GM12878 (cell line): ENCODE measurements around the gene OR2B2. TPM values are rescaled to one million over a fixed set of nuclear protein-coding genes. Genes with fewer than 3 reads are reported as not detected.

Source experiments
- ATAC-seq: fragments of 200-7000 bp; cut with Tn5 transposase; 3 replicates; pipeline ENCODE4 v1.9.1; 2020; ENCODE audit warnings: mild to moderate bottlenecking, moderate library complexity
- BruUV-seq: library from RNA; stranded (reverse); fragments of 400-500 nt; replicated peaks from 2 replicates; lab custom pipeline; 2021; lab: Mats Ljungman, UMichigan
- CTCF ChIA-PET: fragments of 300-600 bp; sonication (Branson Sonifier 250); formaldehyde crosslinking; extraction: SDS; loops from one replicate; lab custom pipeline; 2021; ENCODE audit warnings: inconsistent platforms; lab: Yijun Ruan, JAX
- POLR2A ChIA-PET: fragments of 350-600 bp; formaldehyde crosslinking; extraction: SDS; loops from one replicate; lab custom pipeline; 2021; ENCODE audit warnings: inconsistent platforms; lab: Charles Lee
- RAD21 ChIA-PET: fragments of 300-600 bp; sonication (Branson Sonifier 250); formaldehyde crosslinking; loops from one replicate; lab custom pipeline; 2023; ENCODE audit warnings: antibody characterized with exemption; ENCODE audit not compliant: unreplicated experiment; lab: Charles Lee
- SMC1A ChIA-PET: fragments of 300-600 bp; sonication (Branson Sonifier 250); formaldehyde crosslinking; loops from one replicate; lab custom pipeline; 2023; ENCODE audit not compliant: unreplicated experiment, uncharacterized antibody; lab: Charles Lee
- DNase-seq: peaks from one replicate; pipeline ENCODE4 v3.0.0-alpha.2; 2011; ENCODE audit warnings: low read depth, low spot score
- FAIRE-seq: peaks from 3 replicates; lab custom pipeline; 2011; peaks lifted over from hg19 to GRCh38; lab: Jason Lieb, UNC
- H2AFZ ChIP-seq: 2 replicates; pipeline ENCODE4 v1.6.0; 2011; ENCODE audit warnings: low read depth, low read length, control low read depth; ENCODE audit not compliant: control insufficient read depth
- H3K27ac ChIP-seq: 2 replicates; pipeline ENCODE4 v1.5.1; 2011; ENCODE audit warnings: control low read depth; ENCODE audit not compliant: control insufficient read depth, insufficient read depth
- H3K27me3 ChIP-seq, 2 experiments: replicated peaks in 1 of 2; 2 replicates each; pipeline versions ENCODE4 v1.6.0 to v1.6.1; 2011; ENCODE audit warnings: low read length in 1 of 2; ENCODE audit not compliant: control insufficient read depth in 2 of 2, insufficient read depth in 2 of 2
- H3K36me3 ChIP-seq, 2 experiments: 2 replicates each; pipeline ENCODE4 v1.5.1; 2011; ENCODE audit warnings: low read length in 1 of 2; ENCODE audit not compliant: control insufficient read depth in 2 of 2, insufficient read depth in 2 of 2
- H3K4me1 ChIP-seq: 2 replicates; pipeline ENCODE4 v1.6.1; 2011; ENCODE audit warnings: mild to moderate bottlenecking, low read length, moderate library complexity, mixed read lengths; ENCODE audit not compliant: control insufficient read depth, insufficient read depth
- H3K4me2 ChIP-seq: 2 replicates; pipeline ENCODE4 v1.6.0; 2011; ENCODE audit warnings: control low read depth; ENCODE audit not compliant: control insufficient read depth, insufficient read depth
- H3K4me3 ChIP-seq: fragments of 200-600 bp; sonication (generic); 2 replicates; pipeline ENCODE4 v1.5.1; 2016
- H3K79me2 ChIP-seq: 2 replicates; pipeline ENCODE4 v1.6.0; 2011; ENCODE audit warnings: low read length; ENCODE audit not compliant: control insufficient read depth, insufficient read depth
- H3K9ac ChIP-seq: 2 replicates; pipeline ENCODE4 v1.8.0; 2011; ENCODE audit warnings: low read length, control low read depth, mixed read lengths; ENCODE audit not compliant: control insufficient read depth, insufficient read depth
- H3K9me3 ChIP-seq: replicated peaks from 3 replicates; pipeline ENCODE4 v1.5.1; 2011; ENCODE audit warnings: mild to moderate bottlenecking, low read length; ENCODE audit not compliant: control insufficient read depth, insufficient read depth
- H4K20me1 ChIP-seq: 2 replicates; pipeline ENCODE4 v1.6.0; 2011; ENCODE audit not compliant: control insufficient read depth, insufficient read depth
- ASH2L ChIP-seq: fragments of 300-600, 200-600 bp; sonication (generic); IDR thresholded peaks from 2 replicates; pipeline ENCODE4 v1.6.1; 2017; ENCODE audit warnings: low read depth, mild to moderate bottlenecking, borderline replicate concordance
- CHD2 ChIP-seq: IDR thresholded peaks from 2 replicates; pipeline ENCODE4 v1.6.1; 2011; ENCODE audit warnings: low read depth, low read length, improper control_type of control experiment, borderline replicate concordance
- EZH2 ChIP-seq: IDR thresholded peaks from 2 replicates; pipeline ENCODE4 v1.6.1; 2012; ENCODE audit warnings: low read depth, mild to moderate bottlenecking, control low read depth, inconsistent platforms, low read length, borderline replicate concordance; ENCODE audit not compliant: control insufficient read depth
- FOS ChIP-seq: IDR thresholded peaks from 3 replicates; pipeline ENCODE4 v1.6.1; 2011; ENCODE audit warnings: borderline replicate concordance; ENCODE audit not compliant: insufficient read length; ENCODE audit errors: extremely low read depth
- HSF1 ChIP-seq: fragments of 150-350 bp; IDR thresholded peaks from 2 replicates; pipeline ENCODE4 v1.6.1; 2014; ENCODE audit warnings: mild to moderate bottlenecking, low read depth, low read length
- JUNB ChIP-seq: IDR thresholded peaks from 2 replicates; pipeline ENCODE4 v1.6.1; 2016; ENCODE audit warnings: antibody characterized with exemption, mild to moderate bottlenecking
- JUND ChIP-seq: IDR thresholded peaks from 2 replicates; pipeline ENCODE4 v1.6.1; 2012; ENCODE audit warnings: low read depth, mild to moderate bottlenecking, low read length, improper control_type of control experiment, moderate library complexity
- MEF2B ChIP-seq: fragments of 450-650 bp; IDR thresholded peaks from 2 replicates; pipeline ENCODE4 v1.6.1; 2018; ENCODE audit warnings: mild to moderate bottlenecking, moderate library complexity; ENCODE audit not compliant: partially characterized antibody, poor library complexity, severe bottlenecking
- MXI1 ChIP-seq: fragments of 150-350 bp; IDR thresholded peaks from 2 replicates; pipeline ENCODE4 v1.6.1; 2011; ENCODE audit warnings: low read depth, mild to moderate bottlenecking, inconsistent platforms, low read length, improper control_type of control experiment
- NFIC ChIP-seq: IDR thresholded peaks from 2 replicates; pipeline ENCODE4 v1.6.1; 2012; ENCODE audit warnings: low read depth, mild to moderate bottlenecking, inconsistent platforms, low read length, moderate library complexity
- NFXL1 ChIP-seq: fragments of 450-650 bp; IDR thresholded peaks from 2 replicates; pipeline ENCODE4 v1.6.1; 2017; ENCODE audit warnings: antibody characterized with exemption, mild to moderate bottlenecking, borderline replicate concordance
- NRF1 ChIP-seq: conservative IDR thresholded peaks from 2 replicates; pipeline ENCODE4 v1.6.1; 2011; ENCODE audit warnings: mild to moderate bottlenecking, low read depth, low read length, improper control_type of control experiment
- RAD21 ChIP-seq: IDR thresholded peaks from 2 replicates; pipeline ENCODE4 v1.6.1; 2011; ENCODE audit warnings: mild to moderate bottlenecking, low read depth, low read length, moderate library complexity; ENCODE audit not compliant: insufficient read depth
- RAD51 ChIP-seq: fragments of 450-650 bp; IDR thresholded peaks from 2 replicates; pipeline ENCODE4 v1.6.1; 2016; ENCODE audit warnings: moderate library complexity, mild to moderate bottlenecking, inconsistent platforms
- STAT1 ChIP-seq: fragments of 450-650 bp; conservative IDR thresholded peaks from 2 replicates; pipeline ENCODE4 v1.6.1; 2014; ENCODE audit warnings: antibody characterized with exemption, mild to moderate bottlenecking
- USF2 ChIP-seq: IDR thresholded peaks from 2 replicates; pipeline ENCODE4 v1.6.1; 2011; ENCODE audit warnings: low read depth, low read length, improper control_type of control experiment, borderline replicate concordance
- ZNF217 ChIP-seq: fragments of 450-650 bp; IDR thresholded peaks from 2 replicates; pipeline ENCODE4 v1.6.1; 2017; ENCODE audit warnings: antibody characterized with exemption, mild to moderate bottlenecking
- WGBS: methylation state at CpG from one replicate; pipeline ENCODE4 v1.1.6; 2016; ENCODE audit warnings: low lambda C conversion rate; ENCODE audit not compliant: insufficient replicate concordance, insufficient coverage; ENCODE audit errors: missing lambda C conversion rate; 5-methylcytosine and 5-hydroxymethylcytosine counted together
- in situ Hi-C: fragments of 300-500 bp; cut with MboI; formaldehyde crosslinking; loops from 9 replicates; pipeline ENCODE4 v1.14.3; 2018; ENCODE audit warnings: mixed read lengths
- intact Hi-C: fragments of 100-400 bp; cut with micrococcal nuclease; formaldehyde crosslinking; loops from one replicate; pipeline ENCODE4 v1.14.2; 2022; ENCODE audit not compliant: unreplicated experiment
- polyA plus RNA-seq, 11 experiments: library from polyadenylated mRNA; depleted of rRNA in 4 of 11; unstranded in 6 of 11; stranded (reverse) in 5 of 11; fragments of >200 nt; fragmentation: Nextera tagmentation in 4 of 11; fragmentation: Illumina TruSeq in 1 of 11; extraction: Ambion mirVana in 4 of 11; extraction: Trizol in 1 of 11; gene quantifications; 1 replicate in 1 of 11; 2 replicates in 10 of 11; pipeline versions ENCODE4 v1.2.1 to v1.2.3, GENCODE V29; 2011 to 2016; ENCODE audit warnings: inconsistent platforms in 2 of 11, missing spikeins in 2 of 11, low read depth in 1 of 11
- total RNA-seq, 4 experiments: library from RNA; depleted of rRNA in 3 of 4; stranded (reverse); fragments of >200 nt in 3 of 4; fragmentation: Illumina TruSeq in 1 of 4; extraction: Trizol in 1 of 4; gene quantifications; 2 replicates each; pipeline versions ENCODE4 v1.2.1 to v1.2.3, GENCODE V29; 2013 to 2021
- TF ChIP-seq, protein P1 (sequence below): fragments of 450-650 bp; IDR thresholded peaks from 2 replicates; pipeline ENCODE4 v1.6.1; 2017; ENCODE audit warnings: low read depth, mild to moderate bottlenecking, moderate library complexity

The OR2B2 gene
- total and polyA plus RNA-seq, 10 of the 15 experiments (the other 5 are each of a cell fraction or from before 2014, with no cell fraction given): not detected

GRCh38 chr6:27957516-27957915 lies 45.3 kb upstream of the OR2B2 start:
- no peaks in the 10 kb centered on the region; a peak in 1 of 4 replicates for H3K36me3 ChIP-seq
- no peaks in the 10 kb centered on the region for H3K27me3 ChIP-seq
- RAD21 ChIA-PET: no interaction called here
- H4K20me1 ChIP-seq: no peaks in the 10 kb centered on the region
- CTCF ChIA-PET: interaction anchor here (1.0 kb wide), 1 partner anchor 26 kb away, joined by 3 read pairs; no protein-coding TSS in a partner anchor
- in situ Hi-C loops: no loop called here
- no peaks in the 10 kb centered on the region for H3K4me1 ChIP-seq
- no peak overlapping the region for H3K27ac ChIP-seq
- WGBS: 31% methylated on average over 4 of the region's 4 CpGs
- BruUV-seq: no TSS peak
- no peak overlapping the region for H3K4me3 ChIP-seq
- H2AFZ ChIP-seq: no peak overlapping the region
- FAIRE-seq: peak; percentile 38
- ATAC-seq: peak; percentile 46
- no peak for DNase-seq
- TF ChIP-seq JUNB (no peak), MEF2B (no peak), EZH2 (no peak), MXI1 (no peak), NFXL1 (no peak), HSF1 (no peak), STAT1 (no peak), NFIC (no peak), JUND (no peak), ASH2L (no peak), USF2 (no peak), RAD21 (no peak), CHD2 (no peak), NRF1 (no peak), ZNF217 (no peak), RAD51 (no peak), FOS (no peak)
- TF ChIP-seq, protein P1, sequence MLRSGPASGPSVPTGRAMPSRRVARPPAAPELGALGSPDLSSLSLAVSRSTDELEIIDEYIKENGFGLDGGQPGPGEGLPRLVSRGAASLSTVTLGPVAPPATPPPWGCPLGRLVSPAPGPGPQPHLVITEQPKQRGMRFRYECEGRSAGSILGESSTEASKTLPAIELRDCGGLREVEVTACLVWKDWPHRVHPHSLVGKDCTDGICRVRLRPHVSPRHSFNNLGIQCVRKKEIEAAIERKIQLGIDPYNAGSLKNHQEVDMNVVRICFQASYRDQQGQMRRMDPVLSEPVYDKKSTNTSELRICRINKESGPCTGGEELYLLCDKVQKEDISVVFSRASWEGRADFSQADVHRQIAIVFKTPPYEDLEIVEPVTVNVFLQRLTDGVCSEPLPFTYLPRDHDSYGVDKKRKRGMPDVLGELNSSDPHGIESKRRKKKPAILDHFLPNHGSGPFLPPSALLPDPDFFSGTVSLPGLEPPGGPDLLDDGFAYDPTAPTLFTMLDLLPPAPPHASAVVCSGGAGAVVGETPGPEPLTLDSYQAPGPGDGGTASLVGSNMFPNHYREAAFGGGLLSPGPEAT: no peak
- H3K9ac ChIP-seq: no peak overlapping the region
- no peak overlapping the region for H3K4me2 ChIP-seq
- no peaks in the 10 kb centered on the region for H3K79me2 ChIP-seq
- SMC1A ChIA-PET: interaction anchor here (0.6 to 2.0 kb wide), 6 partner anchors 9 to 116 kb away, joined by 3 to 7 read pairs (median 4); no protein-coding TSS in a partner anchor
- intact Hi-C loops: no loop called here
- POLR2A ChIA-PET: no interaction called here
- H3K9me3 ChIP-seq: no peaks in the 10 kb centered on the region
